GM18873 (cell line): ENCODE data around the gene MESP1.
"Not testable (repeated sequence)": the region's sequence is repeated elsewhere in the genome, so short reads cannot be mapped to it uniquely, and the experiment has no call there.

ENCODE experiments used
- ATAC-seq: cut with Tn5 transposase; IDR thresholded peaks from one replicate; pipeline ENCODE4 v1.9.1; 2021; ENCODE audit warnings: mild to moderate bottlenecking, moderate library complexity, moderate number of reproducible peaks; ENCODE audit not compliant: unreplicated experiment, low FRiP score

The MESP1 gene, protein sequence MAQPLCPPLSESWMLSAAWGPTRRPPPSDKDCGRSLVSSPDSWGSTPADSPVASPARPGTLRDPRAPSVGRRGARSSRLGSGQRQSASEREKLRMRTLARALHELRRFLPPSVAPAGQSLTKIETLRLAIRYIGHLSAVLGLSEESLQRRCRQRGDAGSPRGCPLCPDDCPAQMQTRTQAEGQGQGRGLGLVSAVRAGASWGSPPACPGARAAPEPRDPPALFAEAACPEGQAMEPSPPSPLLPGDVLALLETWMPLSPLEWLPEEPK

DNA sequence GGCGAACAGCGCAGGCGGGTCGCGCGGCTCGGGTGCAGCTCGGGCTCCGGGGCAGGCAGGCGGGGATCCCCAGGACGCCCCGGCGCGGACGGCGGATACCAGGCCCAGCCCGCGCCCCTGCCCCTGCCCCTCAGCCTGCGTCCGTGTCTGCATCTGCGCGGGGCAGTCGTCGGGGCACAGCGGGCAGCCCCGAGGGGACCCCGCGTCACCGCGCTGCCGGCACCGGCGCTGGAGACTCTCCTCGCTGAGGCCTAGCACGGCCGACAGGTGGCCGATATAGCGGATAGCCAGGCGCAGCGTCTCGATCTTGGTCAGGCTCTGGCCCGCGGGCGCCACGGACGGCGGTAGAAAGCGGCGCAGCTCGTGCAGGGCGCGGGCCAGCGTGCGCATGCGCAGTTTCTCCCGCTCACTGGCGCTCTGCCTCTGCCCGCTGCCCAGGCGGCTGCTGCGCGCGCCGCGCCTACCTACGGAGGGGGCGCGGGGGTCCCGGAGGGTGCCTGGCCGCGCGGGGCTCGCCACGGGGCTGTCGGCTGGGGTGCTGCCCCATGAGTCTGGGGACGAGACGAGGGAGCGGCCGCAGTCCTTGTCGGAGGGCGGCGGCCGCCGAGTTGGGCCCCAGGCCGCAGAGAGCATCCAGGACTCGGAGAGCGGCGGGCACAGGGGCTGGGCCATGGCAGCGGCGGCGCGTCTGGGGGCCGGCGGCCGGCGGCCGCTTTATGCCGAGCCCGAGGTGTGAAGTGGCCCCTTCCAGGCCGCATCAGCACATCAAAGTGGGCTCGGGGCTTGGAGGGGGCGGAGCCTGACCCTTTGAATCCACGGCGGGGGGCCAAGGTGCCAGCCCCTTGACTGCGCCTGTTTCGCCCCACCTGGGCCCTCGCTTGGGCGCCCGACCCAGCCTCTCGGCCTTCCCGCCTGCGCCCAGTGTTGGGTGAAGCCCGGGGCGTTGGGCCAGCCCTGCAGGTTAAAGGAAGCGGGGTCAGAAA is at the start of gene MESP1:
TSS of gene MESP1 (minus strand) at position 690 of the 983 bp plus-strand sequence. CDS start at position 672, 18 bp downstream.
- ATAC-seq = peak; percentile 91

DNA sequence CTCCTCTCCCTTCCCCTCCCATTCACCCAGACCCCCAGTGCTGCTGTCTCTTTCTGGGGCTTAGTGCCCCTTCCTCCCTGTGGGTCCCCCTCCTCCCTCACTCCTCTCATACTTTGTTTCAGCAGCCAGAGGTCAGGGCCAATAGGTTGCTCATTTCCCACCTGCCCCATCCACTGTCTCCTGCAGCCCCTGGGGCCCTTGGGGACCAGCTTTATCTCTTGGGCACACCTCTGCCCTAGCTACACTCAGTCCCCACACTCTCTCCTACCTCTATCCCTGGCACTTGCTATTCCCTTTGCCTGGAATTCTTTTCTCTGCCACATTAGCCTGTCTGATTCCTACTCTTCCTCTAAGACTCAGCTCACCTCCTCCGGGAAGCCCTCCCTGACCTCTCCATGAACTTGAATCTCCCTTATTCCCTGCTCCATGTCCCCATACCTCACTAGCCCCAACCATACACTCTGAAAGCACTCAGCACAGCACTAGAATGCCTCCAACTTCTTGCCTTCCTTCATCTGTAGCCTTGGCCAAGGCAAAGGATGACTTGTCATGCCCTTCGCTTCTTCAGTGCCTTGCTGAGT is 49.0 kb upstream of the MESP1 start:
- ATAC-seq = no peak

DNA sequence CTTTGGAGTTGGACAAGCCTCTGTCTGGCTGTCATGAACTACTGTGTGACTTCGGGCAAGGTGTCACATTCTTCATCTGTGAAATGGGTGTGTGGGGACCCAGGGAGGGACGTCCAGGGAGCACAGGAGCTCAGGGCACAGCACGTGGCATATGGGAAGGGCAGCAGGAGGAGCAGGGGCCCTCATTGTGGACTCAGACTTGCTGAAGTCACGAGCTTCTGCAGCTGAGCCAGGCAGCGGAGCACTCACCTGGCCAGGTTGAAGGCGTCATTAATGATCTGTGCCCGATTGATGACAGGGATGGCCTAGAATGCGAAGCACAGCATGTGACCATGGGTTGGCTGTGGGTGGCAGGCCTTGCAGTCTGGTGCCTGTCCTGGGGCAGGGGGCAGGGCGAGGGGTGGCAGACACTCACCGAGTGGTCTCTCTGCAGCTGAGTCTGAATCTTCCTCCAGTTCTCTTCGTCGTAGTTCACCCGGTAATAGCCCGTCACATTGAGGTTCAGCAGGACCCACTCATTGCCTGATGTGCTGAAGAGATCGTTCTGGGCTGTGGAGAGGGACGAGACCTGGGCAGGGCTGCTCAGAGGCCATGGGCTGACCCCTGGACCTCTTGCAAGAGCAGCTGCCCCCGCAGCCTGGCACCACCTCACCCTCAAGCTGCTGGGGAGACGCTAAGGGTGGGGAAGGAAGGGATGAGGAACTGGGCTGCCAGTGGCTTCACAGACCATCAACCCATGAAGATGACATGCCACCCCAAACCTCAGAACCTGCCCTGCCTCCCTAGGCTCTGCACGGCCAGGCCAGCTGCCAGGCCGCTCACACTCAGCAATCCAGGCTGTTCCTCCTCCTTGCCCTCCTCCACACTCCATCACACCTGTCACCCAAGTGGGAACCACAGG is 48.2 kb upstream of the MESP1 start:
- no peak for ATAC-seq

DNA sequence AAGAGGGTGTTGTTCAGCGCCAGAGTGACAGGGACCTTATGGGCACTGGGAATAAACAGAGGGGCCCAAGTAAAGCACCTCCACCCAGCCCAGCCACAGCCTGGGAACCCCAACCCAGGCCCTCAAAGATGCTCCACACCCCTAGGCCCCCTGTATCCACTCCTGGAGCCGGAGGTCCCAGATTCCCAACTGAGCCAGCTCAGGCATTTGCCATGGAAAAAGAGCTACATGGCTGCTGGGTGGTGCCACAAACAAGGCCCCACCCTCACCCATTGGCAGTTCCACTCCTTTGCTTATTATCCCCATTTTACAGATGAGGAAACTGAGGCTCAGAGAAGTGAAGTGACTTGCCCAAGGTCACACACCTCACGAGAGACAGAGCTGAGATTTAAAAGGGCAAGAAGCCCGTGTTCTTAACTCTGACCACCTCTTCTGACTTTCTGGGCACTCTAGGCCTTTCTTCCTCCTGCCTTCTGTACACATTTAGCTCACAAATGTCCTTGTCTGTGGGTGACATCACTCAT is 46.7 kb upstream of the MESP1 start:
- no peak for ATAC-seq

DNA sequence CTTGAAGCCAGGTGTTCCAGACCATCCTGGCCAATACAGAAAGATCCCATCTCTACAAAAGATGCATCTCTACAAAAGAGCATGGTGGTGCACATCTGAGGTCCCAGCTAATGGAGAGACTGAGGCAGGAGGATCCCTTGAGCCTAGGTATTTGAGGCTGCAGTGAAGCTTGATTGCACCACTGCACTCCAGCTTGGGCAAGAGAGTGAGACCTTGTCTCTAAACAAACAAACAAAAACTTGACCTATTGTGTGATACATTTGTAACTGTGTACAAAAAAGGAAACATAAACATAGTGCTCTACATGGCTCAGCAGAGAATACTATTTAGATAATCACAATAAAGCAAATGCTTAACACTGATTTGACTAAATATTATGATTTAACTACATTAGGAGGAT is 44.9 kb upstream of the MESP1 start:
- ATAC-seq = no peak

DNA sequence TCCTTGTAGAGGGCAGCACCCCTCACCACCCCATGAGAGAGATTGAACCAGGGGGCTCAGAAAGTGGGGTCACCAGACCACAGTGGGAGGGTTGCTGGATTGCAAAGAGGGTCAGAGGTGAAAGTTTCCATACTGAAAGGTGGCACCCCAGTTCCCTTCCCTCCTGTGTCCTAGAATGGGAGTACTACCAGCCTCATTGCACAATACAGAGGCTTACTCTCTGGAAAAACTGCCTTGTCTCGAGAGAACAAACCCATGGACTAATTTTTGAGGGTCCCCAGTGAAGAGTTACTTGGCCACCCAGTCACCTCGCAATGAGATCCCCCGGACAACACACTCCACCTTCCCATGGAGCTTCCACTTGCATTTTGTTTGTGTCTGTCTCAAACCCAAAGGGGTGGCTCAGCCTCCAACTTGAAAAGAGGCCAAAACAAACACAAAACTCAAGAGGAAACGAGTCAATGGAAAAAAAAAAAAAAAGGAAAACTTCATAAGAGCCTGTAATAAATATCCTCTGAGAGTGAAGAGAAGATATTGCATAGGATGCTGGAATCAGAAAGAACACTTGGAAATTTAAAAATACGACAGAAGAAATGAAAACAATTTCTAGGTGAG is 43.7 kb upstream of the MESP1 start:
- ATAC-seq = no peak

DNA sequence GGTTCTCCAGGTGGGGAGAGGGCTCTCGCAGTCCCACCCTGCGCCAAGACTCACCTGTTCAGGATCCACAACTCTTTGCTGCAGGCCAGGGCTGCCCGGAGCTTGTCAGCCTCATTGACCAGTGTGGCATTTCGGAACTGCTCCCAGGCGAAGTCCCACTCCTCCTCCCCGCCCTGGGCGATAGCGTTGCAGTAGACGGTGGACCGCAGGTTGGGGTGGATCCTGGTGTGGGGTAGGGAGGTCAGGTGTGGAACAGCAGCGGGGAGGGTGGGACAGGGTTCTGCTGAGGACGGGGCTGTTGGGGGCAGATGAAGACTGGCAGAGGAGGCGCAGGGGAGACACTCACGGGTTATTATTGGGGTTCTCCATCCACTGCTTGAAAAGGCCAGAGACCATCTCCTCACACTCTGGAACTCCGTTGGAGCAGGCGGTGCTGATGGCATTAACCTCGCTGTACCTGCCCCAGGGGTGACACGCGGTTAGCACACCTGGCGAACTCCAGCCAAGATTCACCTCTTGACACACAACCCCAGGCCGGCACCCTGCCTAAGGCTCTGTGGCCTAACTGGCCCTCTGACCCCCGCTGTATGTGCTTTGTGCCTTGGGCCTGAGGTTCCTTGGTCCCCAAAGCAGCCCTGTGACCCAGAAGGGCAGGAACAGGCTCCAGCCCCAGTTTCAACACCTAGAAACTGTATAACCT is 41.2 kb upstream of the MESP1 start:
- no peak for ATAC-seq

DNA sequence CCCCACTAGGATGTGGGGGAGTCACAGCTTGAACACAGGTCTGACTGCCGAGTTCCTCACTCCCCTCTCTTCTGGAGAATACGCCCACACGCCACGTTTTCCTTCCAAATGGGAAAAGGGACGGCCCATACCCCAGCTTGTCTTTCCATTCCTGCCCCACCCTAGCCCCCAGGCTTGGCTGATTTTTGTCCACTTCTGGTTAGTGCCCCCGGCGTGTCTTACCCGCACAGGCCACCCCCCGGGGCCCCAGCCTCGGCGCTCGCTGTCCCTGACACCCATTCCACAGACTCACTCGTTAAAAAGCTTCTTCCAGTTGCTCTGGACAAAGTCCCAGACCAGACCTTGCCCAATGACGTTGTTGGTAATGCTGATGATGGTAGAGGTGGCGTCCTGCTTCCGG is 39.6 kb upstream of the MESP1 start:
- ATAC-seq = no peak

DNA sequence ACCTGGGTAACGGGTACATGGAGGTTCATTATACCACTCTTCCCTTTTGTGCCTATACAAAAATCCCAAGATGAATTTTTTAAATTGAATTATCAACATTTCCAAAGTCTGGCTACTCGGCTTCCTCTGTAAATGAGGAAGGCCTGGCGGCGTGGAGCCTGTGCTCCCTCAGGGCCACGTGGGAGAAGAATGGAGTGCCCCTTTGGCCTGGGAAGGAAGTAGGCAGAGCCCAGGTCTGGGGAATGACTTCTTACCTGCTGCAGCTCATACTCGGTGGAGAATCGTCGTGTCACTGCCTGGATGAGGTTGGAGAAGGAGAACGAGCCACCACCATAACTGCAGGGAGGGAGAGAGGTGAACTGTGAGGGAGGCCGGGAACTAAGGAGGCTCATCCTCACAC is 39.2 kb upstream of the MESP1 start:
- ATAC-seq = no peak

DNA sequence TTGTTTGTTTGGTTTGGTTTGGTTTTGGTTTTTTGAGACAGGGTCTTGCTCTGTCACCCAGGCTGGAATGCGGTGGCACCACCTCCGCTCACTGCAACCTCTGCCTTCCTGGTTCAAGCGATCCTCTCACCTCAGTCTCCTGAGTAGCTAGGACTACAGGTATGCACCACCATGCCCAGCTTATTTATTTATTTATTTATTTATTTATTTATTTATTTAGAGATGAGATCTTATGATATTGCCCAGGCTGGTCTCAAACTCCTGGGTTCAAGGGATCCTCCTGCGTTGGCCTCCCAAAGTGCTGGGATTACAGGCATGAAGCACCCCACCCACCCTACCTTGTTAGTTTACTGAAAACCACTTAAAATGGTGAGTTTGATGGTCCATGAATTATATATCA is 37.5 kb upstream of the MESP1 start:
- not testable (repeated sequence) for ATAC-seq

DNA sequence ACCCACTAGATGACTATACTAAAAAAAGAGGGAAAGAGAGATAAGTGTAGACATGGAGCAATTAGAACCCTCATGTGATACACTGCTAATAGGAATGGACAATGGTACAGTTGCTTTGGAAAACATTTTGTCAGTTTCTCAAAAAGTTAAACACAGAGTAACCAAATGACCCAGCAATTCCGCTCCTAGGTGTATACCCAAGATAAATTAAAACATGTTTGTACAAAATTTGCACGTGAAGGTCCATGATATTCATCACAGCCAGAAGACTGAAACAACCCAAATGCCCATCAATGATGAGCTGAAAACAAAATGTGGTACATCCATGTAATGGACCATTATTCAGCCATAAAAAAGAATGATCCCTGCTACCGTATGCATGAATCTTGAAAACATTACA is 36.9 kb upstream of the MESP1 start:
- ATAC-seq = no peak

DNA sequence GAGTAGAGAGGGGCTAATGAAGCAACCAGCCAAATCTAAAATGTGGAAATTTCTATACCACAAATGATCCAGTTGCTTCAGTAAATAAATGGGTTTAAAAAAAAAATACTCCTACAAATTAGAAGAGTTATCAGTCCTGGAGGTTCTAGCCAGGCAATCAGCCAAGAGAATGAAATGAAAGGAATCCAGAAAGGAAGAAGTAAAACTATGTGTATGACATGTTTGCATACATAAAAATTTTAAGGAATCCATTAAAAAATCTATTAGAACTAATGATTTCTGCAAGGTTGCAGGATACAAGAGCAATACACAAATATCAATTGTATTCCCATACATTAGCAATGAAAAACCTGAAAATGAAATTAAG is 34.7 kb upstream of the MESP1 start:
- ATAC-seq = no peak

DNA sequence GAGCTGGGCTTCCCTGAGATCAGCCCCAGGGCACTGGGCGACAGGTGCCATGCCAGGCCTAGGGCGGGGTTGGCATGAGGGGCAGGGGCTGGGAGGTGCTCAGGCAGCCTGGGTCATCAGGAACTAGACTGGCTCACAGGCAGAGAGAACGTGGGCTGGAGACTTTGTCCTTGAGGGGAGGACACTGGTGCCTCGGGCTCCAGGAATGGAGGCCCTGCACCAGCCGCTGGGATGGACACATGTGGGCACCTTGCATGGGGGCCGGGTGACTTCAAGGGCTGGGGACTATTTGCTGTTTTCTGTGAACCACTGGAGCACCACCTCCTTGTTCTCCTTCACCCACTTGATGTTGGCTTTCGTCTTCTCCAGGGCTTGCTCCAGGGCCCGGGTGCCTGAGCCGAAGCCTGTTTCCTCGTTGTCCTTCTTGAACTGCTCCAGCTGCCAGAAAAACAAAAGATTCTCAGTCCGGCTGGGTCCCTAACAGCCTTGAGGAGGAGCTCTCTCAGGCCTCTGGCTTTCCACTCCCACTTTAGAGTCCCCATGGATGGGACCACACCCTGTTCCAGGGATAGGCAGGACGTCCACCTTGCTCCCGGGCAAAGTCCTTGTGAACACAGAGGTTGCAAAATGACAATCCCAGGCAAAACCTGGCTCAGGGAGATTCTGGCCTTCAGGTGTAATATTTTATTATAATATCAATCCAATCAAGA is 34.2 kb upstream of the MESP1 start:
- no peak for ATAC-seq

DNA sequence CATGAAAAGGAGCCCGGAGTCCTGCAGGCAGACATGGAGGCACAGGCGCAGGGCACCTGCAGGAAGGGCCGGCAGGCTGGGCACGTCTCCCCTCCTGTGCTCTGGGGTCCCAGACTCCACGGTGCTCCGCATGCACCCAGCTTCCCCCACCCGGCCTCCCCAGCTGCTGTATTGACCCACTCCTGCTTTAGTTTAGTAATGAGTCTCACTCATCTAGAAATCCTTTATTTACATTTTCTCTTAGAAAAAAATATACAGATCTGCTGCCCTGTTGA is 33.6 kb upstream of the MESP1 start:
- ATAC-seq = no peak

DNA sequence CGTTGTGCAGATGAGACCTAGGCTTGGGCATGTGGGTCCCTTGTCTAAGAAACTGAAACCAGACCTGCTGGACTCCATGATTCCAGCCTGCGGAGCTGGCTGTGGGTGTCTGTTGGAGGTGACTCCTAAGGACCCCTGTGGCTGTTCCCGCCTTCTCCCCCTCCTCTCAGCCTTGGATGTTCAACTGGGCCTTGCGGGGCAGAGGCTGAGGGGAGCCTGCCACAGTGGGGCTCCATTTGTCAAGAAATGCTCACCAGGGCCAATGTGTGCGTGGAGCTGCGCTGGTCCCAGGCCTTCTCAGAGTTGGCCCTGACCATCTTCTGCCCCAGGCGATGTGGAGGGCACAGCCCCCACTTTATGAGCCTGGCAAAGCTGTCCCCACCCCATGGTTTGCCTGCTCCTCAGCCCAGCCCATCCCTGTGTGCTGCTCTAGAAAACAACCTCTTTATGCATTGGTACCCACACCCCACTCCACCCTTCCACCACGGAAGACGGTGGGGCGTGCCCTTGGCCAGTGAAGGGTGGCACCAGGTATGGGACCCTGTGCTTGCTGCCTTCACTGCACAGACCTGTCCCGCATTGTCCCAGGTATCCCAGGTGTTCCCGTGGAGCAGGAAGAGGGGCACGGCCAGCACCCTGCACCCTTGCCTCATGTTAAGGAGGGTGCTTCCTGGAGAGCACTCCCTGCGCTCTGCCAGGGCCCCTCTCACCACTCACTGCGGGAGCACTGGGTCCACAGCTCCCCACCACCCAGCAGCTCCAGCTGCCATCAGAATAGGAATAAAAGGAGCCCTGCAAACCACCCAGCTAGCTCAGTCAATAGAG is 33.0 kb upstream of the MESP1 start:
- no peak for ATAC-seq

DNA sequence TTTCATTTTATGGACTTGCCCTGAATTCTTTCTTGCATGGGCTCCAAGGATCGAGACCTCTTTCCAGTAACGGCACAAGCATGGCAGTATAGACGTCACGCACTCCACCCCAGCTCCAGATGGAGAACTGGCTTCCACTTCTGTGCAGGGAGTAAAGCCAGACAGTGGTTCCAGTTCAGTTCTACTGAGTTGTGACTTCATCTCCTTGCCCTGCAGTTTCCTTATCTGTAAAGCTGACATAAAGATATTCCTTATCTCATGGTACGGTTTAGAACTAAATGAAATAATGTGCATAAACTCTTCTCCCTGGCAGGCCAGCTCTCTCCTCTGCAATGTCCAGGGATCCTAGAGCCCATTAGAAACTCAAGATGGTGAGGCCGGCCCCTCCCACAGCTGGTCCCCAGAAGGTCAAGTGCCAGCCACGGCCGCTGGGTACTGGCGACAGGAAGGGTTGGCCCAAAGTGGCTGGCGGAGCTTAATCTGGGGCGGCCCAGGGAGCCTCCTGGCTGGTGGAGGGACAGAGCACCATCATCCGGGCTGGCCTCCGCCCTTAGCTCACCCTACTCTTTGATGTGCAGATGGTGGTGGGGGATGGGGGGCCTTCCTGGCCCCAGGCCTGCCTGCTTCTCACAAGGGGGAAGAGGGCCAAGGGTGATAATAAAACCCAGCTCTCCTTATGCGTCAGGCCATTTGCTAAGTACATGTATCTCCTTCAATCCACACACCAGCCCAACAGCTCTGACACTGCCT is 32.2 kb upstream of the MESP1 start:
- no peak for ATAC-seq

DNA sequence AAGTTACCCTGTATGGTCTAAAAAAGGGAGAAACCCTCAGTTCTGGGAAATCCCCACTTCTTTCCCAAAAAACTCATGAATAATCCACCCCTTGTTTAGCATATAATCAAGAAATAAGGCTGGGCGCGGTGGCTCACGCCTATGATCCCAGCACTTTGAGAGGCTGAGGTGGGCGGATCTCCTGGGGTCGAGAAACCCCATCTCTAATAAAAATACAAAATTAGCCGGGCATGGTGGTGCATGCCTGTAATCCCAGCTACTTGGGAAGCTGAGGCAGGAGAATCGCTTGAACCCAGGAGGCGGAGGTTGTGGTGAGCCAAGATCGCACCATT is 31.5 kb upstream of the MESP1 start:
- not testable (repeated sequence) for ATAC-seq
